Measurements from ENCODE around the gene D2HGDH.
"Not testable (repeated sequence)": the region's sequence is repeated elsewhere in the genome, so short reads cannot be mapped to it uniquely, and the experiment has no call there.

The D2HGDH gene

DNA sequence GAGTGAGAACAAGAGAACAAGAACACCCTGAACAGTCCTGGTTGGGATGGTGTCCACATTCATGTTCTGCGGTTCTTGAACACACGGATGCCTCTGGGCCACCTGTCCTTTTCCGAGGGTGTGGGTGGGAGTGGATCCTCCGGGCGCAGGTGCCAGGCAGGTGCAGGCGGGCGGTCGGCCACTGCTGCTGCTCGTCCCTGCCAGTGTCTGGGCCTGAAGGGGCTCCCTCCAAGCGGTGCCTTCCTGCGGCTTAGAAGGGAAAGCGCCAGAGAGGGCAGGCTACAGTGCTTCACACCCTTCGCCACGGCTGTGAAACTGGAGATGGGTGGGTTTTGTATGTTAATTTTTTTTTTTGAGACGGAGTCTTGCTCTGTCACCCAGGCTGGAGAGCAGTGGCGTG lies 8.0 kb upstream of the D2HGDH start:
- no peak for DNase-seq

DNA sequence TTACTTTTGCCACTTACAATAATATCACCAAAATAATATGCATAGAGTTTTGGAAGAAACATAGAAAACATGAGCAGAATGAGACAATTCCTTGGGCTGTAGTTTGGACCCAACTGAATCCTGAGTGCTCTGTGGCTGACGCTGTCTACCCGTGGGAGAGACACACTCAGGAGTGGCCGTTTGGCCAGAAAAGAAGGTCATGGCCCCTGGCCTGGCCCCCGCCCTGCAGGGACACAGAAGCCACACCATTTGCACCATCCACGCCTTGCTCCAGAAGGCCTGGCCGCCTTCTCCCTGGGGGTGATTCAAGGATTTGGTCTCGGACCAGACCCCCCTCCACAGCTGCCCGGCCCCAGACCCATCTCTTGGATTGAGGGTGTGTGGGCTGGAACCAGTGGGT lies 6.4 kb upstream of the D2HGDH start:
- DNase-seq: no peak

DNA sequence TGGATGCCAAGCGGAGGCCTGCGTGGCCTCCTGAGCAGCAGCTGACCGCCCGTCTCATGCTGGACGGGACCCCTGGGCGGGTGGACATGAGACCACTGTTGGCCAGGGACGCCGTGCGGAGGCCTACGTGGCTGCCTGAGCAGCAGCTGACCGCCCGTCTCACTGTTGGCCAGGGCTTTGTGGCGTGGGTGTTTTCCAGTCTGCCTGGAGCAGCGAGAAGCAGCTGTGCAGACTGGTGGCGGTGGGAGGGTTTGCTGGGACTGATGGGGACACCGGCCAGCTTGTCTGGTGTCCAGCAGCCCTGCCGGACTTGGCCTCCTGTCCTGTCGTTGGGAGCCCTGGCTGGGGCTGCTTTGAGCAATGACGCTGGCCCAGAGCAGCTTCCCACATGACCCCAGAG lies 5.8 kb upstream of the D2HGDH start:
- no peak for DNase-seq

DNA sequence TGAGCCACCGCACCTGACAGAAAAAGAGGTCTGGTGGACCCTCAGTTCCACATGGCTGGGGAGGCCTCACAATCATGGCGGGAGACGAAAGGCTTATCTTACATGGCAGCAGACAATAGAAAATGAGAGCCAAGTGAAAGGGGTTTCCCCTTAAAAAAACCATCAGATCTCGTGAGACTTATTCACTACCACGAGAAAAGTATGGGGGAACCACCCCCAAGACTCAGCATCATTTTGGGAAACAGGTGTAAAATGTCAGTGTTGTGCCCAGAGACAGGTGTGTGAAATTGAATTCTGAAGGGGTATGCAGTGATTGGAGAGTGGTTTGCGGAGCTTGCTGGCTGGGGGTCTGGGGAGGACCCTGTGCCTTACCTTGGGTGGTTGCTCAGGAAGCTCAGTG lies 4.6 kb upstream of the D2HGDH start:
- no peak for DNase-seq

- no peak for DNase-seq
Observed at GRCh38 chr2:241730671-241731293, 3.6 kb upstream of the D2HGDH start.

DNA sequence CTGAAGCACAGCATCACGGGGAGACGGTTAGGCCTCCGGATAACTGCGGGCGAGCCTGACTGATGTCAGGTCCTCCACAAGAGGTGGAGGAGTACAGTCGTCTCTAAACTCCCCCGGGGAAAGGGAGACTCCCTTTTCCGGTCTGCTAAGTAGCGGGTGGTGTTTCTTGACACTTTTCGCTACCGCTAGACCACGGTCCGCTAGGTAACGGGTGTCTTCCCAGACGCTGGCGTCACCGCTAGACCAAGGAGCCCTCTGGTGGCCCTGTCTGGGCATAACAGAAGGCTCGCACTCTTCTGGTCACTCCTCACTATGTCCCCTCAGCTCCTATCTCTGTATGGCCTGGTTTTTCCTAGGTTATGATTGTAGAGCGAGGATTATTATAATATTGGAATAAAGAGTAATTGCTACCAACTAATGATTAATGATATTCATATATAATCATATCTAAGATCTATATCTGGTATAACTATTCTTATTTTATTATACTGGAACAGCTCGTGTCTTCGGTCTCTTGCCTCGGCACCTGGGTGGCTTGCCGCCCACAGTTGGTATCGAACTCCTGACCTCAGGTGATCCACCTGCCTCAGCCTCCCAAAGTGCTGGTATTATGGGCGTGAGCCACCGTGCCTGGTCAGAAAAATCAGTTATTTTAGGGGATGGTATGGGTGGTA lies 1.8 kb upstream of the D2HGDH start:
- peak; percentile 44 to 49 for DNase-seq

DNA sequence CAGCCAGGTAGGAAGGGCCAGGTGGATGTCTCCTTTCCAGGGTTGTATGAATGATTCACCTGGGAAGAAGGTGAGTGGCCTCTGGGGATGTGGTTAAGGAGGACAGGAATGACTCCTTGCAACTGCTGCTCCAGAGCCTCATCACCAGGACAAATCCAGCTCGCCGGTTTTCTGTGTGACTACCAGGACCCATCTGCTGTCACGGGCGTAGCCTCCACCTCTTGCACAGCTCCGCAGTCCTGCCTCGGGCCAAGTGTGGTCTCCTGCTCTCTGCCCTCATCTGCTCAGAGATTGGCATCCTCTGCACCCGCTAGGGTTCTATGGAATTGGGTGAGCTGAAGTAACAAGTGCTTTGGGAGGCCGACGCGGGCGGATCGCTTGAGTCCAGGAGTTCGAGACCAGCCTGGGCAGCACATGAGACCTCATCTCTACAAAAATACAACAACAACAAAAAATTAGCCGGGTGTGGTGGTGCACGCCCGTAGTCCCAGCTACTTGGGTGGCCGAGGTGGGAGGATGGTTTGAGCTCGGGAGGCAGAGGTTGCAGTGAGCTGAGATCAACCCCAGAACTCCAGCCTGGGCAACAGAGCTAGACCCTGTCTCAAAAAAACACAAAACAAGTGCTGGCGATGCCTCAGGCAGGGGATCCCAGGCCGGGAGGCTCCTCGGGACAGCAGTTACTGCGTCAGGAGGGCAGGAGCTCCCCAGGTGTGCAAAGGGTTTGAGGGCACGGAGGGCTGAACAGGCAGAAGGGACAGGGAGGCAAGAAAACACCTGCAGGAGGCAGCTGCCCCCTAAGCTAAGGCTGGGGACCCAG lies 831 bp upstream of the D2HGDH start:
- DNase-seq: no peak

GRCh38 chr2:241734208-241734466 lies 293 bp upstream of the D2HGDH start:
- DNase-seq: no peak

DNA sequence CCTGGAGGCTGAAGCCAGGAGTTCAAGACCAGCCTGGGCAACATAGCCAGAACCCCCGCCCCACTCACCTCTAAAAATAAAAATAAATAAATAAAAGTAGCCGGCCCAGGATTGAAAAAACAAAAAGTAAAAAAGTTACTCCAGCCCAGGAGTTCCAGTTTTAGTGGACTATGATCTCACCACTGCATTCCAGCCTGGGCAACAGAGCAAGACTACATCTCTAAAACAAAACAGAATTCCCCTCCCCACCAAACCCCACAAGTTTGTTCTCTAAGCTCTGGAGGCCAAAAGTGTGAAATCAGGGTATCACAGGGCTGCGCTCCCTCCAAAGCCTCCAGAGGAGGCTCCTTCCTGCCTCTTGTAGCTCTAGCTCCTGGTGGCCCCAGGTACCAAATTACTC lies 1.7 kb downstream of the D2HGDH start:
- DNase-seq: no peak

DNA sequence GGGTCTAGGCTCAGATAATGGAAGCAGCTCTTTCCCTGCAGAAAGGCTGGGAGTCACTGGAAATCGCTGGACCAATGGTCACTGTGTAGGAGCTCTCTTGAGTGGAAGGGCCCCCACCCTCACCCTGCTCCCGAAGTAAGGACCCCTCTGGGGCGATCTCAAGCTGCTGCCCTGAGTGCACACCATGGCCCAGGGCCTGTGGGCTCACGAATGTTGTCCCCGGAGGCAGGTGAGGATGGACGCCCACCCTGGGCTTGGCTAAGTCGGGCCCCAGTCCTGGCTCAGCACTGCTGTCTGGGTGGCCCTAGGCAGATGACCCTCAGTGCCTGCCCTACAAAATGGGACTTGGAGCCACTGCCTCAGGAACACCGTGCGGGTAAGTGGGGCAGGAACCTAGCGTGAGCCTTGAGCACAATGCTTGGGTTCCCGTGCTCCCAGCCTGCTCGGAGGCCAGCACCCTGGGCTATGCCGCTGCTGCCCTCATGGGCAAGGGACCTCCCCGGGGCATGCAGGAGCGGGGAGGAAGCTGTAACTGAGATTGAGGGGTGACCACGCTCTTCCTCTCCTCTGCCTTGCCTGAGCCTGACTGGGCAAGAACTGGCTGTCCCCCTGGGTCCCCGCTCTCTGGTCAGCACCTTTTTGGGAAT lies 3.7 kb downstream of the D2HGDH start:
- no peak for DNase-seq

GRCh38 chr2:241739177-241739576 lies 4.7 kb downstream of the D2HGDH start:
- no peak for DNase-seq

- peak; percentile 44 to 58 for DNase-seq
Observed at GRCh38 chr2:241739651-241740050, 5.2 kb downstream of the D2HGDH start.

DNA sequence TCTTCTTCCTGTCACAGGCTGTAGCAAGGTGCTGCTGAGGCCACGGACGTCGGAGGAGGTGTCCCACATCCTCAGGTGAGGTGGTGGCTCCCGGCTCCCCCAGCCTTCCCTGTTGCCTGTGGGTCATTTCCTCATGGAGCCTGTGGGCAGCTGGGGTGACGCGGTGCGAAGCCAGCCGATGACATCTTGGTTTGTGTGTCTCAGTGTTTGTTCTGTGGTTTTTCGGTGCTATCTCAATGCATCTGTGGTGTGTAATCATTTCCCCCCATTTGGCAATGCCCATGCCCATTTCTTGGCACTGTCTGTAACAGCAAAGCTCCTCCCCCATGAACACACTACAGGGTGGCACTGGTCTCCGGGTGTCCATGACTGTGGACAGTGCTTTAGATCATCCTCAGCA lies 6.6 kb downstream of the D2HGDH start:
- DNase-seq: peak; percentile 19 to 25

GRCh38 chr2:241742320-241742939 lies 8.0 kb downstream of the D2HGDH start:
- DNase-seq: no peak

DNA sequence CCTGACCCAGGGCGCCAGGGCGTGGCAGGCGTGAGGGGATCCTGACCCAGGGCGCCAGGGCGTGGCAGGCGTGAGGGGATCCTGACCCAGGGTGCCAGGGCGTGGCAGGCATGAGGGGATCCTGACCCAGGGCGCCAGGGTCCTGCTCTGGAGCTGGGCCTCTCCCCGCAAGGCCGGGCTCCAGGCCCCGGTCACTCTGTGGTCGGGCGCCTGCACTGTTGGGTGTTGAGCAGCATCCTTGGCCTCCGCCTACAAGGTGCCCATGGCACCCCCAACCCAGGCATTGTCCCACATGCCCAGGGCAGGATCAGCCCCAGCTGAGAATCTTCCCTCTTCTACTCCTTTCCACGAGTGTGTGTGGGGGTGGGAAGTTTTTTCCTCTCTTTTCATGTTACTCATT lies 8.6 kb downstream of the D2HGDH start:
- not testable (repeated sequence) for DNase-seq

GRCh38 chr2:241743620-241744019 lies 9.2 kb downstream of the D2HGDH start:
- DNase-seq: no peak

DNA sequence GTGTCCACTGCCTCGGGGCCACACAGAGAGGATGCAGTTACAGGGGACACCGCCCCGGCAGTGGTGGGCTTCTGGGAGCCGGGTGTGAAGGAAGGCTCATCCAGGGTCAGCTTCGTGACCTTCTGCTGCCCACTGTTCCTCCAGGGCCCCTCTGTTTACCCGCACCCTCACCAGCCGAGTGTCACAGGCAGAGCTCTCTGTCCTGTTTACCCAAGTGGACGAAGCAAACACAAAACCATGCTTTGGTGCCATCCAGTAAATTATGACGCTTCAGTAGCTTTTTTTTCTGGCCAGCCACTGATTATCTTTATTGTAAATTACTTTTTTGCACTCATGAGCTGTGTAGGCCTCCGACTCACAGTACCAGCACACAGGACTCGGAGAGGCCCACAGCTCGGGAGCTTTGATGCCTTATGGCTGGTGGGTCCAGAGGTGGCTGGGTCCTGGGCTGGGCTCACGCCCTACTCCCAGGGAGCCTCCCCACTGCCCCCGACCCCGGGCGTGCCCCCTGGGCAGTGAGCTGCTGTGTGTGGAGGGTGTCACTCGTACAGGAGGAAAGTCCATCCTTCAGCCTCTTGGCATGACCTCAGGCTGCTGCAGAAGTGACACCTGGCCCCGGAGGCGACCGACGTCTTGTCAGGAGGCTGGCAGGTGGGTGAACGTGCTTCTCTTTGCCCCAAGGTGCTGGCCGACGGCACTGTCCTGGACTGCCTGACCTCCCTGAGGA lies 9.8 kb downstream of the D2HGDH start:
- no peak for DNase-seq

DNA sequence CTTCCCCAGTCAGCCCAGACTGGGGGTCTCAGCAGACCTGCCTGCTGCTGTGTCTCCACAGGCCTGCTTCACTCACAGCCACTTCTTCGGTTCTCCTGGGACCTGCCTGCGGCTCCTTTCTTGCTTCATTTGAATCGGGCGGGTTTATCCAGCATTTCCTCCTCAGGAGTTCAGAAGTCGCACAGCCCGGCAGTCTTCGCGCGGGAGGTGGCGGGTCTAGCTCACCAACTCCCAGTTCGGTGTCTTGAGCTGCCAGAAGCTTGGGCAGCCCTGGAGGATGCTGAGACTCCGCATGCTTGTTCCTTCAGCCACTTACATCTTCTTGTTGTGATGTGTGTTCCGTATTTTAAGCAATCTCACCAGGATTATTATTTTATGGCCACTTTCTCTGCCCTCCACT lies 10.8 kb downstream of the D2HGDH start:
- no peak for DNase-seq

GRCh38 chr2:241746084-241746483 lies 11.7 kb downstream of the D2HGDH start:
- DNase-seq: no peak

DNA sequence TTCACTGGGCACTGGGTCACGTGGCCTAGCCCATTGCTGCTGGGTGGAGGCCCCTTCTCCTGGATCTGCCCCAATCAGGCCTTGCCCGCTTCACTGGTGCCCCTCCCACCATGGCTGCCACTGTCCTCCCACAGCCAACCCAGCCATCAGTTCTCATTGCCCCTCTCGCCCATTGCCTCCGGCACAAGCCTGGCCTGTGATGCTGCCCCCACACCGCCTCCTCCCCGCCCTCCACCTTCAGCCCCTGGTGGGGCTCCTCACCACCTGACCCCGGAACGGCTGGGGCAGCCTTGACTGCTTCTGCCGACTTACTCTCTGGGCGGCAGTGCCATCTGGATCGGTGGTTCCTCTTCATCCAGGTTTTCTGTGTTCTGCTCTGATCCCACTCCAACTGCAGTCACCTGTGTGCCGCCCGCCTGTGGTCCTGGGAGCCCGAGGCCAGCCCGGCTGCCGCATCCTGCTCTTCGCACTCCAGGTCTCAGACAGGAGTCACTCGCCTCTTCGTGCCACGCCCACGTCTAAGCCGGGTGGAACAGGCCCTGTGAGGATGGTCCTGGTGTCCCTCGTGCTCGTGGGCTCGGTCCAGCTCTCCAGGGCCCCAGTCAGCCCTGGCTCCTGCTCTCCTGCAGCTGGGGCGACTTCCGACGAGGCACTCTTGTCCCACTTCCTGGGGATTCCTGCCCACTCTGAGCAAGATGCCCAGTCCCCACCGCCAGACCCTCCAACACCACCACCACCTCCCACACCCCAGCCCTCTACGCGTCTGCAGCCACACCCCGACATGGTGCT lies 14.2 kb downstream of the D2HGDH start:
- DNase-seq: no peak

DNA sequence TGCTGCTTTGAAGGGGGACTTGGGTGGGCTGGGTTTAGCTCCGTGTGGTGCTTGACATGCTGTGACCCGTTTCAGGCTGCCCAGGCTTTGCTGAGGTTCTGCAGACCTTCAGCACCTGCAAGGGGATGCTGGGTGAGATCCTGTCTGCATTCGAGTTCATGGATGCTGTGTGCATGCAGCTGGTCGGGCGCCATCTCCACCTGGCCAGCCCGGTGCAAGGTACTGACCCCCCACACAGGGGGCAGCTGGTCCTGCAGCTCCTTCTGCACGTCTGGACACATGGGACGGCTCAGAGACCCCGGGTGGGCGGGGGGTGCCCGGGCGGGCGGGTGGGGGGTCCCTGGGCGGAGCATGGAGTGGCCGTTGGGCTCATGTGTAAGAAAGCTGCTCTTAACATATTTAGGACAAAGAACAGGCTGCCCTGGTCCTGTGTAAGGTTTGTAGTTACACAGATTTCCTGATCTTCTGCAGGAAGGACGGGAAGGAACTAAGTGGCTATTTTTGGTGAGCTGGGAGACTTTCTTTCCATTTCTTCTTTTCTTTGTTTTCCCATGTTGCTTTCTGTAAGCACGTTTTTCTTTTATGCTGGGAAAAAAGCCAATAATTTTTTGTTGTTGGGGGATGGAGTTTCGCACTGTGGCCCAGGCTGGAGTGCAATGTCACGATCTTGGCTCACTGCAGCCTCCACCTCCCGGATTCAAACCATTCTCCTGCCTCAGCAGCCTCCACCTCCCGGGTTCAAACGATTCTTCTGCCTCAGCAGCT lies 15.8 kb downstream of the D2HGDH start:
- DNase-seq: no peak

Measured in activated CD4-positive, alpha-beta T cell treated with anti-CD3 and anti-CD28 coated beads, Interleukin-2, amount 50 U/mL, for 4 hours (primary cell).